ENCODE measurements around the gene SUB1.
A peak's percentile ranks its signal among the peaks of the same experiment; 100 is the strongest.

Gene SUB1

DNA sequence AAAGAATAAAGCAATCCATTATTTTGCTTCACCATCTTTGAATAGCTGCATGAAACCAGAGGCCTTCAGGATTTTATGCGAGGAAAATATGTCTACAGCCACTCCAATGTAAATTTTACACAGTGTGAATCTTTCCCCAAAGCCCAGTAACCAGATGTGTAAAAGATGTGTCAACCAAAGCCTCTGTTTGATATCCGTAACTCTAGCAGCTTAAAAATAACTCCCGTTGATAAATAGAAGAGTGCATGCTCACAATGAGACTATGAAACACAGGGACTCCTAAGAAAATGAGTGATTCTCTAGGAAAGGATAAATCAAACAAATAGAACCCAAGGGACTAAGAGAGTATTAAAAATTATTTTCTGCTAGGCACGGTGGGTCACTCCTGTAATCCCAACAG lies 65.7 kb downstream of the SUB1 start:
- TF ChIP-seq, protein P1, sequence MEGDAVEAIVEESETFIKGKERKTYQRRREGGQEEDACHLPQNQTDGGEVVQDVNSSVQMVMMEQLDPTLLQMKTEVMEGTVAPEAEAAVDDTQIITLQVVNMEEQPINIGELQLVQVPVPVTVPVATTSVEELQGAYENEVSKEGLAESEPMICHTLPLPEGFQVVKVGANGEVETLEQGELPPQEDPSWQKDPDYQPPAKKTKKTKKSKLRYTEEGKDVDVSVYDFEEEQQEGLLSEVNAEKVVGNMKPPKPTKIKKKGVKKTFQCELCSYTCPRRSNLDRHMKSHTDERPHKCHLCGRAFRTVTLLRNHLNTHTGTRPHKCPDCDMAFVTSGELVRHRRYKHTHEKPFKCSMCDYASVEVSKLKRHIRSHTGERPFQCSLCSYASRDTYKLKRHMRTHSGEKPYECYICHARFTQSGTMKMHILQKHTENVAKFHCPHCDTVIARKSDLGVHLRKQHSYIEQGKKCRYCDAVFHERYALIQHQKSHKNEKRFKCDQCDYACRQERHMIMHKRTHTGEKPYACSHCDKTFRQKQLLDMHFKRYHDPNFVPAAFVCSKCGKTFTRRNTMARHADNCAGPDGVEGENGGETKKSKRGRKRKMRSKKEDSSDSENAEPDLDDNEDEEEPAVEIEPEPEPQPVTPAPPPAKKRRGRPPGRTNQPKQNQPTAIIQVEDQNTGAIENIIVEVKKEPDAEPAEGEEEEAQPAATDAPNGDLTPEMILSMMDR (conservative IDR thresholded peaks at IDR 0.05; ENCODE audit: low read depth, low read length) = no peak
- H3K4me3 ChIP-seq (ENCODE audit: low read length) = no peak overlapping the region
- DNase-seq (ENCODE audit: low read depth) = no peak

DNA sequence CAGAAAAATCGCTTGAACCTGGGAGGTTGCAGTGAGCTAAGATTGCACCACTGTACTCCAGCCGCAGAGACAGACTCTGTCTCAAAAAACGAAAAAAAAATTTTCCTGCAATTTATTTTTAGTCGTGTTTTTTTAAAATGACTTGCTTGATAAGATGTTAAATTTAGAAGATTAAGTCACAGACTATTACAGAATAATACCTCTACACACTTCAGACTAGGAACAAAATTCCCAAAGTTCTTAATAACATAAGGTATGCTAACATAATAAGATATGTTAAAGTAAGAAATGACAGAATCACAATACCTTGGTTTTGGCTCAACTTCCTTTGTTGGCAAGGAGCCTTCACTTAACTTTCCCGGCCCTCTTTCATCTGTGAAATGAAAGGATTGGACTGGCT lies 66.3 kb downstream of the SUB1 start:
- peak; percentile 34 for DNase-seq (ENCODE audit: low read depth)
- no peak overlapping the region for H3K4me3 ChIP-seq (ENCODE audit: low read length)
- TF ChIP-seq, protein P1 (conservative IDR thresholded peaks at IDR 0.05; ENCODE audit: low read depth, low read length) = no peak
